NCI-H1092 treated with DMSO at 0.1 percent for 48 hours (cell line): ENCODE measurements around the gene SGK1.
"Not testable (repeated sequence)": the region's sequence is repeated elsewhere in the genome, so short reads cannot be mapped to it uniquely, and the experiment has no call there.

Source experiments
- DNase-seq: peaks from one replicate; lab custom pipeline; 2025; lab: John Stamatoyannopoulos, UW

The SGK1 gene

DNA sequence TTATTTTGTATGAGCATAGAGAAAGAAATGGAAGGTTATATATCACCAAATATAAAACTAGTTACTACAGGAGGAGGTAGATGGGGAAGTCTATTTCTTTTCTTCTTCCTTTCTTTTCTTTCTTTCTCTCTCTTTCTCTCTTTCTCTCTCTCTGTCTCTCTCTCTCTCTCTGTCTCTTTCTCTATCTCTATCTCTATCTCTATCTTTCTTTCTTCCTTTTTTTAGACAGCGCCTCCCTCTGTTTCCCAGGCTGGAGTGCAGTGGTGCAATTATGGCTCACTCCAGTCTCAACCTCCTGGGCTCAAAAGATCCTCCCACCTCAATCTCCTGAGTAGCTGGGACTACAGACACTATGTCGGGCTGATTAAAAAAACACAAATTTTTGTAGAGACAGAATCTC lies 10.2 kb upstream of the SGK1 start:
- DNase-seq: no peak

DNA sequence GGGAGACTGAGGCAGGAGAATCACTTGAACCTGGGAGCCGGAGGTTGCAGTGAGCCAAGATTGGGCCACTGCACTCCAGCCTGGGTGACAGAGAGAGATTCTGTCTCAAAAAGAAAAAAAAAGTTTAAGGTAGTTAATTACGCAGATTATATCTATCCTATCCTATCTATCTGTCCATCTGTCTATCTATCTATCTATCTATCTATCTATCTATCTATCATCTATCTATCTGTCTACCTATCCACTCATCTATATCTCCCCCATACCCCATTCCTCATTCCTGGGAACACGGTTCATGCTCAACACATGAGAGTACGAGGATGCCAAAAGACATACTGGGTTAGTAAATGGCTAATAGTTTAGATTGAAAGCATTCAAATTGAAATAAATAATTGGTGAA lies 8.3 kb upstream of the SGK1 start:
- not testable (repeated sequence) for DNase-seq

DNA sequence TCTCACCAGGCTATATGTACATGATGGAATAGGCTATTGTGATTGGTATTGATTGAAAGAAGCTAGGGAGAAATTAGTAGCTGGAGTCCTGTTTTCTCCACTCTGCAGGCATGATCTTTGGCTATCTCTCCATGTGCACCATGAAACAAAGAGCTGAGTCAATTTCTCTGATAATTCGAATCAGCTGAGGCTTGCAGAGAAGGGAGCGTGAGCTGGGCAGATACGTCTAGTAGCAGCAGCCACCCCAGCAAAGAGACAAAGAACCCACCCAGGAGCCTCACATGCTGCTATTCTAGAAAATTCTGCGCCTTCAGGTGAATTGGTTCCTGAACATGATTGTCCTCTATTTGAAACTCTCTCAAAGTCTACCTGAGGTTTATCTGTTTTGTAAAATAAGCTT lies 6.9 kb upstream of the SGK1 start:
- DNase-seq: no peak

DNA sequence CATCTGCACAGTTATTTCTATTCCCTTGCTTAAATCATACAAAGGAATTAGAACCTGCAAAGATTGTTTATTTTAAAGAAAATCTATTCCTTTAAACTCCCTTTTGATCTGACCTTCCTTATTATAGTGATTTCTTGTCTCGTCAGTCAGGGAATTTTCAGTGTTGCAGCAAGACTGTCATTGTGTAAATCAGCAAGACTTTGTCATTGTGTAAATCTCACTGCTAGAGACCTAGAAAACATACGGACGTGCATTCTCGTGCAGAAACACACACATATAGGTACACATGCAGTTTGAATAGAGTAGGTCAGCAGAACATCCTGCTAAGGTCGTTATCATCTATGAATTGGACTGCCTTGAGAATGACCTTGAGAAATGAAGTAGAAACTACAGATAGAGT lies 6.2 kb upstream of the SGK1 start:
- no peak for DNase-seq

DNA sequence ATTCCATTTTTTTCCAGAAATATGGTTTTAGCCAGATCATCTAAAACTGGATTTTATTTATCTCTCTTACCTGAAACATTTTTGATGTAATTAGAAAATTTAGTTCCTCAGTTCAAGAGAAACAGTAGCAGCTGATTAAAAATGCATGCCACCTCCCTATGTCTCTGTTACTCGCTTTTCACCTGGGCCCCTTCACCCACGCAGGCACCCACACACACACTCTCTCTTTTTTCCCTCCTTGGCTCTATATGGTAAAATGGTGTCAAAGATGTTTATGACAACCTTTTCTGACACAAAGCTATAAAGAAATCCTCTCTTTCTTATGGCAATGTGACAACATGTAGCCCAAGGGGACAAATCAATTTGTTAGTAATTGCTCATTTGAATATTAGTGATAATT lies 5.8 kb upstream of the SGK1 start:
- no peak for DNase-seq

DNA sequence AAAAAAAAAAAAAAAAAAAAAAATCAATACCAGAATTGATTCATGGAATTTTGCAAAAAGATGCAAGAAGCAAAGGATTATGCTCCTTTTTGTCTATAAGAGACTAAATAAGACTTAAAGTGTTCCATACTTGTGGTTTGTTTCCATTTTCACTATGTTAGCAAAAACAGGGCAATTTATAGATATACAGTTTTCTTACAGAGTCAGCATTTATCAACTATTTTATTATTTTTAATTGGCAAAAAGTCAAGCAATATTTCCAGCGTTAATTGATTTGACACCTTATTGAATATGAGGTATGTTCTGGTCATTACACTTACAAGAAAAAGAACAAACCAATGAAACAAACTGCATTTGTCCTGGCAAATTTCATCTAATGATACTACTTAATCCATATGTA lies 5.4 kb upstream of the SGK1 start:
- no peak for DNase-seq

DNA sequence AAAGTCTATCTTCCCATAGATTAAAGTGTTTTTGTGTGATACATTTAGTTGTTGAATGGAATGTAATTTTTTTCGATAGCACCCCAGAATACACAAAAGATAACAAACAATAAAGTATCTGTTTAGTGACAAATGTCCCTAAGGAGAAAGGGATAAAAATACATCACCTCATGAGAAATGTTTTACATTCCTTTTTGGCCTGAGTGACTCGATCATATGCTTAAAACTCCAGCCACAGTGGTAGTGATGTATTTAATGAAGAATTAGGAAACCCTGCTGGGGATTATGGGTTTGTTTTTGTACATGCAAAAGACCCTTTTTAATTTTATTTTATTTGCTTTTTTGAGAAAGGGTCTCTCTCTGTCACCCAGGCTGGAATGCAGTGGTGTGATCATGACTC lies 4.3 kb upstream of the SGK1 start:
- no peak for DNase-seq

DNA sequence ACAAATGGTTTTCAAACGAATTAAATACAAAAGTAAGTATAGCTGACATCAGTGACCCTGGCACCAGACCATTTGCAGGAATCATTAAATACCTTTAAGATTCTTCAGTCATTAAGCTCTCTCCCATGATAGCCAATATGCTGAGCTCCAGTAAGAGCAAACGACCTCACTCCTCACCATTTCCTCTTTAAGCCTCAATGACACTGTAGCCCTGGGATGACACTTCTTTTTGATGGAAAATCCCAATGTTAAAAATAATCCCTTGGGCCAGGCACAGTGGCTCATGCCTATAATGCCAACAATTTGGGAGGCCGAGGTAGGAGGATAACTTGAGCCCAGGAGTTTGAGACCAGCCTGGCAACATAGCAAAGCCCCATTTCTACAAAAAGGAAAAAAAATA lies 3.3 kb upstream of the SGK1 start:
- no peak for DNase-seq

DNA sequence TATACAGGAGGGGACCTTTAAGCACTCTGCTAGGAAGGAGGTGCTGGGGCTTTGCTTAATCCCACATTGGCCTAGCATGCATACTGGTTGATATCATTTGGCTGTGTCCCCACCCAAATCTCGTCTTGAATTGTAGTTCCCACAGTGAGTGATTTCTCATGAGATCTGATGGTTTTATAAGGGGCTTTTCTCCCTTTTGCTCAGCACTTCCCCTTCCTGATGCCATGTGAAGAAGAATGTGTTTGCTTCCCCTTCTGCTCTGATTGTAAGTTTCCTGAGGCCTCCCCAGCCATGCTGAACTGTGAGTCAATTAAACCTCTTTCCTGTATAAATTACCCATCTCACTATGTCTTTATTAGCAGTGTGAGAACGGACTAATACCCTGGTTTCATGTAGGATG lies 1.8 kb upstream of the SGK1 start:
- not testable (repeated sequence) for DNase-seq

DNA sequence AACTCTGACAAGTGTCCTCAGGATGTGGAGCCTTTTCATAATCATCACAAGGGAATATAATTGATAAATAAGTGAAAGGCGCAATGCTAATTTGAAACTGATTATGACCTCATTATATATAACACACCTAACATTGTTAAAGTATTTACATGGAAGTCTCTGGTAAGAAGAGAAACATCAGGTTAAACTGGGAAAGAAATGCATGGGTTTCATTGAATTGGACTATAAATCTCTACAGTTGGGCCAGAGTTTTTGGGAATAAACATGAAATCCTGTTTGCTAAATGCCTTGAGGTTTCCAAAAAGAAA lies 1.0 kb upstream of the SGK1 start:
- no peak for DNase-seq

DNA sequence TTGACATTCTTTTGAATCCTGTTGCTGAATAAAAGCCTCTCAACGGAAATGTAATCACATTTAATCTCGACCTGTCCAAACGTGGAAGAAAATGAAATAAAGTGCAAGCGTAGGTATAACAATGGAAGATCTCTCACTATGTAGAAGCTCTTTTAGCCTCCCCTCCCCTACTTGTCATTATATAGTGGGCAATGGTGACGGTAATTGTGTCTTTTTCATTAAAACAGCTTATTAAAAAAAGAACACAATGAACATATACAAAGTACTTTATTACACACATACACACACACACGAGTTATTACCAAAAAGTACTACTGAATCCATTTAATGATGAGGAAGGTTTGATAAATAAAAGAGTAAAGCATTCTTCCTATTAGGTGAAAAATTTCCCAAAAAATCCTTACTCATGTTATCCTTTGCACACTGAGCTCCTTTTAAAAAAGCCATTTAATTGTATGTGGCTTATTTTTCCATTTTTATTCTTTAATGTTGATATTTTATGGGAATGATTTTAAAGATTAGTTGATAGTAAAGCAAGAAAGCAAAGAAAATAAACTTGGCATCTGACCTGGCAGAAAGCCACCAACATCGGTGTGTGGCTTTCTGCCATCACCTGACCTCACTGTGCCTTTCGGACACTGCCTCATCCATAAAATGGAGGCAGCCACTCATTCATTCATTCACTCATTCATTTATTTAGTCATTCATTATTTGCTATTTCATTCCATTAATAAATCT lies 493 bp upstream of the SGK1 start:
- DNase-seq: peak; percentile 20

DNA sequence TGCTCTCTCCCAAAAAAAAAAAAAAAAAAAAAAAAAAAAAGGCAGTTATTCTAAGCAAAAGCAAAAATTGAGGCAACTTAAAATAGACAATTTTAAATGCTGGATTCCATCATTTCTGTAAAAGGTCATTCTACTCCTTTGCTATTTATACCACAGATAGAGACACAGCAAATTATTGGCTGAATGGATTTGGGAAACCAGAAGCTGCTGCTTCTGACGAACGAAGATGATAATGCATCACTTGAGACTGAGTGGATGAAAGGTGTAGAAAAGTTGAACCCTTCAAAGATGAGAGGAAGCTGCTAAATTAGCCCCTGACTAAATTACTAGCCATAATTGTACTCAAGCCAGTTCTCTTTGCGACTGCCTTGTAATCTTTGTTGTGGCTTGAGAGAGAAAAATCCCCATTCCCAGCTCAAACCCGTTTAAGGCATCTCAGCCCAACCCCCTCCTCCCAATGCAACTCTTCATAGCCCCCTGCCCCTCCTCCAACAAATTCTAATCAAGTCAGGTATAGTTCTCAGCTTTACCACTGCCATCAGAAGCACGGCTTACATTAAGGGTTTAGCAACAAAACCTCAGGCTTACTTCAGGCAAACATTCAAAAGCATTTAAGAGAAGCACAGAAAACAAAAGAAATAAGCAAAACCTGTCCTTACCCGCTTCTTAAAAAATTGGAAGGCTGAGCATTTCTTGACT lies 1.0 kb downstream of the SGK1 start:
- no peak for DNase-seq

DNA sequence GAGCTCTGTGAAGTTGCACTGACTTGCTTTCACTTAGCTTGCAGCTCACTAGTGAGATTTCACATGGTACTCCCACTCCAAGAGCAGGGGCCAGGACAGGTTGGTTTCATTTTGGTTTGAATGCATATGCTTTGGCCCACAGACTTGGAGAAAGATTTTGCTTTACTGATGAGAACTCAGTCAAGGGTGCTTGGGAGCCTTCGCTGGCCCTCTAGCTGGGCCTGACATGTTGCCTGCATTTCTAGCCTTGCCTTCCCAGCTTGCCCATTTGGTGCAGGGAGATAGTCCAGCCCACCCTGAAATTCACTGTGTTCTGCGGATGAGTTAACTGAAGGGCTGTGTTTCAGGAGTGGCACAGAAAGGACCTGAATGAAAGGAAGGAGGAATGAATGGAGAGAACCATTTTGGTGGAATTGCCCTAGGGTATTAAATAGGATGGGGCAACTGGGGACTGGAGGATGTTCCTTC lies 1.9 kb downstream of the SGK1 start:
- no peak for DNase-seq

DNA sequence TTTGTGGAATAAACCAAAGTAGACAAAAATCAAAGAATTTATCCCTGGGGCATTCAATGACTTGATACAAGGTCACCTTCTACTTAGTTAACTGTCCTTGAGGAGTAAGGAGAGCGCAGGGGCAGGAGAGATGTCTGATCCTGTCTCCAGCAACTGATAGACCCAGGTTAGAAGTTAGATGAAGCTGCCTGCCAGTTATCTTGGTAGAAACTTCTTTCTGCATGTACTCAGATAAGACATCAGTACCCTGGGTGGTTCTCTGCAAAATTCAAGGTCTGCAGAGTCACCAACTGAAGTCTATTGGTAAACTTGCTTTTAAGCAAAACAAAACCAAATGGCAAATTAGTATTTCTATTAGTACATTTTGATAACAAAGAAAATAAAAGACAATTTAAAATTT lies 2.7 kb downstream of the SGK1 start:
- no peak for DNase-seq

DNA sequence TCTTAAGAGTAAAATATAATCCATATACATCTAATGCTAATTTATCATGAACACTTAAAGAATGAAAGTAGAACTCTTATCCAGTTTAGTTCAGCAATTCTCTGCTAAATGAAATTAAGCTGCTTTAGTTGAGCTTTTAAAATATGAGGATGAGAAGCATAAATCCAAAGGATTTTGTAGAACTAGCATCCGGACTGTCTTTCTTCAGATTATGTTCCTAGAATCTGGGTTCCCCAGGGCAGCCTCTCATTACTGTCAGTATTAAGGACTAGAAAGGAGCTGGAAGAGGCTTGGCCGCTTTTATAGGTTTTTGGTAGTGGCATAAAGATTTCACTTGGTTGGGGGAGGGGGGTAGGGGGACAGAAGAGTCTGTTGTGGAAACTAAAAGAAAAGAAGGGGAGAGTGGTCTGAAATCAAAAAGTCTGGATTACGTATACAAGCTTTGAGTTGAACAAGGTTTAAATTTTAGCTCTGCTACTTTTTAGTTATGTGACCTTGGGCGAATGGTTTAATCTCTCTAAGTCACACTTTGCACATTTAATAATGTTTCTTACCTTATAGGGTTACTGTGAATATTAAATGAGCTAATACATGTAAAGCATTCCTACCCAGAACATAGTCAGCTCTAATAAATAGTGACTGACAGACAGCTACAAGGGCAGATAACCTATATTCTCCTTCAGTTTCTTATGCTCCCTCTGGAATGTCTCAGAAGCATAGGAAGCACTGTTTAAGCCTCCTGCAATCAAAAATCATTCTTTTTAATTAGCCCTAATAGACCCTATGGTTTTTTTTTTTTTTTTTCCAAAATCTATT lies 3.7 kb downstream of the SGK1 start:
- DNase-seq: no peak

DNA sequence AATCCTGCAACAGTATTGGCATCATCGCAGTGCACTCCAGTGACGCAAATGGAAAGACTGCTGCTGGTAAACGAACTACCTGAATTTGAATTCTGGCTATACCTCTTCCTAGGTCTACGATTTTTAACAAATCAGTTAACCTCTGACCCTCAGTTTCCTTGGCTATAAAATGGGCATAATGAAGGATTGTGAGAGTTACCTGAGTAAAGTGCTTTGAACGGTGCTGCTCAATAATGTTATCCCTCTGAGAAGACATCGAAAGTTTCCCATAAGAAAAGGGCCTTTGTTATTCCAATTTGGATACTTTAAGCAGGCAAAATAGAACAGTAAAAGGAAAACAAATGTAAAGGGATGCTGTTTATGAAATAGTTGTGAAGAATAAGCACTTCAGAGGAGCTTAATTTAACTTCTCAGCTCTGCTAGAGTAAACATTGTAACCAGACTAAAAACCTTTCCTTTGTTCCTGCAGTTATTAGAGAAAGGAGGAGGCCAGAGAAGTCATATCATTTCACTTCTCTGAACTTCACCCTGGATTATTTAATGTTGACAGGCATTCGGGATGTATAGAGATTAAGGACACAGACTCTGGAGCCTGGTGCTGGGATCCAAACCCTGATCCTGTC lies 5.8 kb downstream of the SGK1 start:
- no peak for DNase-seq

DNA sequence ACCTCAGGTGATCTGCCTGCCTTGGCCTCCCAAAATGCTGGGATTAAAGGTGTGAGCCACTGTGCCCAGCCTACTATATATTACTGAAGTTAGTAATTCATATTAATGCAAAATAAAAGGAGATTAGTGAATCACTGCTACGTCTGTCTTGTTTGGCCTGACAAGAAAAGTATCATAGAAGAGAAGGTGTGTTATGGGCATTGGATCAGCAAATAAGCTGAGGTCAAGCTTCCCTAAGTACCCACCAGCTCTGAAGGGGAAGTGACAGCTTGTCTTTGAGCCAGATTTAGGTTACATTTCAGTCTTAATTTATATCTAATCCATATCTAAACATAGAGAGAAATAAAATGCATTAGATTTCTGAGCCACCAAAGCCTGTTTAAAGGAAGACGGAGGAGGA lies 7.1 kb downstream of the SGK1 start:
- DNase-seq: no peak

DNA sequence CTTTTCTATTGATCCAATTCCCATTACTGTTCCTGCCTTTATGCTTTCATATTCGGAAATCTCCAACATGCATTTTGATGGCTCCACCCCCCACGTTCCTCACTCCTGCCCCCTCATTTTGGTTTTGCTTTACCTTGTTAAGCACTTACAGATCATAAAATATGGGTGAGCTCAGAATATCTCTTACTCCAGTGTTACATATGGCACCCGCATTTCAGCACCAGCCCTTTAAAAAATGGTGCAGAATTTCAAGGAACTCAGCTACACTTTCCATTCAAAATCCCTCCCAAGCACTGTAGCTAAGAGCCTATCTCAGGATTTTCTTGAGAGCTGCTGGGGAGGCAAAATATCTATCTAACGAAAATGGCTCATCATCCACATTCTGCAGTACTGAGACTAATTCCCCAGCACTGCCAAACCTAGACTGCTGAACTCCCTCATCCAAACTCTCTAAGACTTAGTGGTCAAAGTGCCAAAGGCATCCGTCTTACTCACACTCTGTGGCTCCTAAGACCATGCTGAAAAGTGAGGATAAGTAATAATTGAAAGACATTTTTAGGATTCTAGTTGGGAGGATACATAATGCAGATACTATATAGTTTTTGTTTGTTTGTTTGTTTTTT lies 7.8 kb downstream of the SGK1 start:
- DNase-seq: no peak

DNA sequence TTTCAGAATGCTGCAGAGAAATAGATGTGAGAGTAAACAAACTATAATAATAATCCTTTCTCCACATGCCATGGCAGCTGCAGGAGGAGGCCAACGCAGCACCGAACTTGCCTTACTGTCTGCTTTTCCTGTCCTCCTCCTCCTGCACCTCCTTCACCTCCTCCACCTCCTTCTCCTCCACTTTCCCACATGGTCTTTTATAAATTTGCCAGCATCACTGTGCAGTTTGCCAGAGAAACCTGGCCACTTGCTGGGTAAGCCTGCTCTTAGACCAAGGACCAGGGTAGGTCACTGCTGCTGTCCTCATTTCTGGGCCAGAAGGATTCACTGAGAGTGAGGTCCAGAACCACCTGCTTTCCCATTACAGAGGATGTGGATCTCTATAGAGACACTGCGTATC lies 8.7 kb downstream of the SGK1 start:
- DNase-seq: no peak

DNA sequence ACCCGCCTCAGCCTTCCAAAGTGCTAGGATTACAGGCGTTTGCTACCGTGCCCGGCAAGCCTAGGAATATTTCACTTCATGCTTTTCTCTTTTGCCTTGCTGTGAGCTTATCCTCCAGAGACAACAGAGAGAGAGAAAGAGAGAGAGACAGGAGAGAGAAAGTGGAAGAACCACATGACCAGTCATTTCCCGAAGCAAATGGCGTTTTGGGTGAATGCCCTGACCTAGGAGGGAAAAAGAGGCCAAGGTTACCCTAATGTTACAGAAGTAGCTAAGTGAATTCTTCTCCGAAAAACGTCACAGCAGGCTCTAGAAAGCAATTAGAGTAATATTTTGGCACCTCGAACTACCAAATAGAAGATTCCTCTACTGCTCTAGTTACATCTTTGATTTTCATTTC lies 9.1 kb downstream of the SGK1 start:
- DNase-seq: no peak

DNA sequence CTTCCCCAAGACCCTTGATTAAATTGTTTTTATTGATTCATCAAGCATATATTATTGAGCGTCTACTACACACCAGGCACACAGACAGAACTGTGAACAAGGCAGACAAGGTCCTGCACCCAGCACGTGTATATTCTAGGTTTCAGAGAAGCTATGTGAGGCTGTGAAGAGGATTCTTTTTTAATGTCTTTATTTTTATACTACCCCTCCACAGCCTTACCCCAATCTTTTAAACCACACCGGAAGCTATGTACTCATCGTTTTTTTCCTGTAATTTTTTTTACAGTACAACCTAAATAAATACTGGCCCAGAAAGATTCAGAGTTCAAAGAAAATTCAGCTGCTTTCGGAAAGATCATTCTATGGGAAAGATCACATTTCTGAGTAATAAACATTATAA lies 10.0 kb downstream of the SGK1 start:
- DNase-seq: no peak

DNA sequence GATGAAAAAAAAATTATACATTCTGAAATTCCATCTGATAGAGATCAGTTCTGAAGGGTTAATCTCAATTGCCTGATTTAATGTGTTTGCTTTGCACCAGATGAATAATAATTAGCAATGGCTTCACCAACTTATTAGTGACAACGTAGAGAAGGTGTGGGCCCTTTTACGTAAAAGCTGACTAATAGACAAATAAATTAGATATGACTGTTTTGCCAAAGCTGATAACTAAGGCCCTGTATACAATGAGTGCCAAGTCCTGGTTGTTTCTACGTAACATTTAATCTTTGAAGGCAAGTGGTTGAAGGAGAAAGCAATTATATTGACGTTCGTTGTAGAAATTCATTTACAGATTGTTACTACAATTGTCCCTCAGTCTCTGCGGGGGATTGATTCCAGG lies 10.8 kb downstream of the SGK1 start:
- no peak for DNase-seq
